Central memory CD8-positive, alpha-beta T cell (primary cell): Measurements from ENCODE around the gene MARCKS.

Experiments used
- ATAC-seq: fragments of 150-1000 bp; cut with Tn5 transposase; replicated peaks from 2 replicates; pipeline ENCODE4 v1.10.0; 2022; ENCODE audit warnings: mild to moderate bottlenecking, moderate FRiP score, moderate number of reproducible peaks; ENCODE audit not compliant: poor library complexity, severe bottlenecking; ENCODE audit errors: extremely low read depth
- DNase-seq, 2 donors: peaks; one replicate each; pipeline ENCODE4 v3.0.0; 2021; ENCODE audit warnings: low spot score in 2 of 2
- H3K27ac Mint-ChIP-seq: one replicate; pipeline ENCODE4 v1.8.0; 2022; ENCODE audit warnings: low read depth, mild to moderate bottlenecking, moderate library complexity, mixed read lengths
- H3K27me3 Mint-ChIP-seq: one replicate; pipeline ENCODE4 v1.8.0; 2022; ENCODE audit warnings: mixed read lengths
- H3K36me3 Mint-ChIP-seq: one replicate; pipeline ENCODE4 v1.8.0; 2022; ENCODE audit warnings: mild to moderate bottlenecking, moderate library complexity, mixed read lengths; ENCODE audit not compliant: insufficient read depth
- H3K4me1 Mint-ChIP-seq: one replicate; pipeline ENCODE4 v1.8.0; 2022; ENCODE audit warnings: mixed read lengths
- H3K4me3 Mint-ChIP-seq: one replicate; pipeline ENCODE4 v1.8.0; 2022; ENCODE audit warnings: mild to moderate bottlenecking, moderate library complexity, mixed read lengths
- H3K9me3 Mint-ChIP-seq: one replicate; pipeline ENCODE4 v1.8.0; 2022; ENCODE audit warnings: mixed read lengths

Gene MARCKS

DNA sequence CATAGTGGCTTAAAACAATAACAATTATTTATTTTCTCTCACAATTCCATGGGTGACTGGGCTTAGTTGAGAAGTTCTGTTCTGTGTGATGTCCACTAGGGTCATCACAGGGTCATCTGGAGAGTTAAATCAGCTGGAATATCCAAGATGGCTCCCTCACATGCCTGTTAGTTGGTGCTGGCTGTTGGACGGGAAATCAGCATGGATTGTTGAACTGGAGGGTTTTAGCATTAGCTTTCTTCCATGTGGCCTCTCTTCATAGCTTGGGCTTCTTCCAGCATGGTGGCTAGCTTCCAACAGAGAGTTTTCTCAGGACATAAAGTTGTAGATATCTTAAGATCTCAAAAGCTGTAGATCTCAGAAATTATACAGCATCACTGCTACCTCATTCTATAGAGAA lies 19.6 kb downstream of the MARCKS start:
- H3K36me3 Mint-ChIP-seq: no peaks in the 10 kb centered on the region
- no peak for DNase-seq
- H3K9me3 Mint-ChIP-seq: no peaks in the 10 kb centered on the region
- no peak for ATAC-seq
- no peak overlapping the region for H3K4me3 Mint-ChIP-seq
- H3K27me3 Mint-ChIP-seq: peaks cover 39% of the 10 kb centered on the region
- no peak overlapping the region for H3K27ac Mint-ChIP-seq
- peaks cover 8% of the 10 kb centered on the region for H3K4me1 Mint-ChIP-seq

DNA sequence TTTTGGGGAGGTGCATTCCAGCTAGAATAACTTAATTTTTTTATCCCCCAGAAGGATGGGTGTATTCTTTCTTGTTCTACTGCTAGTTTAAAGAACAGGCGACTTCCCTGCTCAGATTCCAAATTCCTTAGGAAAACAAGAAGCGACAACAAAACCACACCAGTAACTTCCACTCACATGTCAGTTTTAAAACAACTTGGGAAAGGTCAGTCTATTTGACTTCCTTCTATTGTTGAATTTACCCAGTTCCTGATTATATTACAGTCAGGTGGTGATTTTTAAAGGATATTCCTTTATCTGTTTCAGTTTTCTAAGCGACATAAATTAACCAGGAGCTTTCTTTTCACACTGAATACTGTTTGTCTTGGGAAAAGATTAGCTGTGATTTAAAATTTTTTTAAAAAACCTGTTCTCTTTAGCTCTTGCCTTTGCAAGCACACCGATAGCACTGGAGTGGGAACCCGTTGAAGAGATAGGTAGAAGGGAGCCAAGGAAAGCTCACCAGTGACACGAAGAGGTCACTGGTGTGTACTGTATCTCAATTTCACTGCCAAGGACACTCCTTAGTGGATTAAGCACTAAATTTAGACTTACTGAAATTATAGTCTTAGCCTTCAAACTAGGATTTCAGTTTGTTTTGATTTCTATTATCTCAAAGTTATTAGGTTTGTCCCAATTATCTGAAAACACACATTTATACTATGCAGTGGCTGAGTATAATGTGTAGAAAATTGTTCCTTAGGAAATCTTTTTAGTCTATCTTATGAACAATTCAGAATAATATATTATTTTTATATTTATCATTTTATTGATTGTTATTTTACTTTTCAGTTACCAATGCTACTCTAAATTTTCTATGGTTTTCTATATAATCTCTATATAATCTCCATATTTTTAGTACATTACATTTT lies 22.3 kb downstream of the MARCKS start:
- Mint-ChIP-seq H3K9me3 (no peaks in the 10 kb centered on the region), H3K27ac (no peak overlapping the region), H3K36me3 (no peaks in the 10 kb centered on the region), H3K4me3 (no peak overlapping the region), H3K27me3 (peaks cover 41% of the 10 kb centered on the region), H3K4me1 (no peaks in the 10 kb centered on the region)
- DNase-seq: no peak
- ATAC-seq: peak; percentile 62

DNA sequence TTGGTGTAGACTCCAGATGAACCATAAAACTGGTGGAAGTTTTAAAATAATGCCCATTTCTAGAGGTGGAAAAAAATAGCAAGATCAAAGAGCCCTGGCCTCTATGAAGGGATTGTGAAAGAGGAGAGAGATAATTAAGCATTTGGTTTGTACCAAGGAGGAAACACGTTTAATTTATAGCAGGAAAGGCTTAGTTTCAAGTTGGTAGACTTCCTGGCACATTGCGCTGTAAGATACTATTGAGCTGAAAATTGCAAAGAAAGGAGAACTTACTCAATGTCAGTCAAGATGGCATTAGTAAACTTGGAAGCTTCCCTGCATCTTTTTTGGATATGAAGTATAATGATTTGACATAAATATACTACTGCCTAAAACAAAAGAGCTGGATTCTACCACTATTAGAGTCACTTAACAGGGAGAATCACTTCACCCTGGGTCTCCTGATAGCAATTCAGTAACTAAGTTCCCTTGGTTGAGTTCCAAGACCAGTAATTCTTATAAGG lies 24.4 kb downstream of the MARCKS start:
- ATAC-seq (no peak), DNase-seq (no peak)
- no peak overlapping the region for H3K4me3 Mint-ChIP-seq
- H3K27me3 Mint-ChIP-seq: peaks cover 41% of the 10 kb centered on the region
- no peak overlapping the region for H3K27ac Mint-ChIP-seq
- no peaks in the 10 kb centered on the region for H3K4me1 Mint-ChIP-seq
- no peaks in the 10 kb centered on the region for H3K9me3 Mint-ChIP-seq
- H3K36me3 Mint-ChIP-seq: no peaks in the 10 kb centered on the region

DNA sequence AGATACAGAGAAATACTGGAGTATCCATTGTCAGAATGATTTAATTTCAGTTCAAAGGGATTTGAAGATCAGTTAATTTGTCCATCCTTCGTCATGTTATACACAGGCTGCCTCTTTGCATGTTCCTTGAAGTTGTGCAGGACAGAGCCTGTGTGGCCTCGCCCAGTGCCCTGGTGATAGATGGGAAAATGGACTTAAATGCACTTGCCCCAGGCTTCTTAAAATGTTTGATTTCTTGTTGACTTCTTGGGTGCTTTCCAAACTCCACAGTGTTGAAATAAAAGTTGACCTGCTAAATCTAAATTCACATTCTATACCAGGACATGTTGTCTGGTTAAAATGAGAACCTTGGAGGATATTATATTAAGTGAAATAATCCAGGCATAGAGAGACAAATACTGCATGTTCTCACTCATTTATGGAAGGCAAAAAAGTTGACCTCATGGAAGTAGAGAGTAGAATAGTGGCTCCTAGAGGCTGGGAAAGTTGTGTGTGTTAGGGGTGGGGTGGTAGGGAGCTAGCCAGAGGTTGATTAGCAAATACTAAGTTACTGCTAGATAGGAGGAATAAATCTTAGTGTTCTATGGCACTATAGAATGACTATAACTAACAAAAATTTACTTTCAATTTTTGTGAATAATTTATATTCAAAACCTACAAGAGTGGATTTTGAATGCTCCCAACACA lies 25.3 kb downstream of the MARCKS start:
- Mint-ChIP-seq H3K36me3 (no peaks in the 10 kb centered on the region), H3K9me3 (no peaks in the 10 kb centered on the region), H3K27ac (no peak overlapping the region), H3K4me1 (no peaks in the 10 kb centered on the region), H3K4me3 (no peak overlapping the region), H3K27me3 (peaks cover 40% of the 10 kb centered on the region)
- ATAC-seq (no peak), DNase-seq (no peak)

DNA sequence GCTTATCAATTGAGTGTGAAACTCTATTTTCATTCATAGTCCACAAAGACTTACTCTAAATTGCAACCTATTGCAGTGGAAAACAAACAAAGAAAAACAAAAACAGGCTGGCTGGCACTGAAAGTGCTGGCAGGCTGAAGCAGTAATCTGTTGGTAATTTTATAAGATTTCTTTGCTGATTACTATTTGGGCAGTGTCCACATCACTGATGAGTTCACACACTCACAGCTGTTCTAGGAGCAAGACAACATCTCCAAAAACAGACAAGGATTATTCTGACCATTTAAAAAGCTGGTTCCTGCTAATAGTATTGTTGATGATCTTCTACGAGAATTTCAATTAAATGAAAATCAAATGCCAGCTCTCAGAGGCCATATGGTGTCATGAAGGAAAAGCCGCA lies 26.9 kb downstream of the MARCKS start:
- Mint-ChIP-seq H3K27me3 (peaks cover 39% of the 10 kb centered on the region), H3K4me1 (no peaks in the 10 kb centered on the region), H3K9me3 (no peaks in the 10 kb centered on the region), H3K27ac (no peak overlapping the region), H3K4me3 (no peak overlapping the region), H3K36me3 (no peaks in the 10 kb centered on the region)
- no peak for DNase-seq
- ATAC-seq: no peak

DNA sequence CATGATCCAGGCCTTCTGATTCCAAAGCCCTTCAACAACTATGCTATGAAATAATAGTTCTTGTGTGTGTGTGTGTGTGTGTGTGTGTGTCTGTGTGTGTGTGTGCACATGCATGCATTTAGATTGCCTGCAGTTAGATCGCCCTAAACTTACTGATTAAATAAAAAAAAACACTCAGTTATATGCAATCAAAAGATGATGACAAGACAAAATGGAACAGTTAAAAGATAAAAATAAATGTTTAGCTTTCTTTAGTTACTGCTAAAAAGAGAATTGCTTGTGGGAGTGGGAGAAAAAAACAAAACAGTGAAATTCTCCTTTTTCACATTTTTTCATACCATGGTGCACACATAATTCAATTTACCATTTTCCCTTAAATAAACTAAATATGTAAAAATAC lies 29.4 kb downstream of the MARCKS start:
- DNase-seq: no peak
- H3K4me3 Mint-ChIP-seq: no peak overlapping the region
- no peak overlapping the region for H3K27ac Mint-ChIP-seq
- peaks cover 21% of the 10 kb centered on the region for H3K27me3 Mint-ChIP-seq
- no peaks in the 10 kb centered on the region for H3K9me3 Mint-ChIP-seq
- no peaks in the 10 kb centered on the region for H3K36me3 Mint-ChIP-seq
- H3K4me1 Mint-ChIP-seq: no peaks in the 10 kb centered on the region
- no peak for ATAC-seq

DNA sequence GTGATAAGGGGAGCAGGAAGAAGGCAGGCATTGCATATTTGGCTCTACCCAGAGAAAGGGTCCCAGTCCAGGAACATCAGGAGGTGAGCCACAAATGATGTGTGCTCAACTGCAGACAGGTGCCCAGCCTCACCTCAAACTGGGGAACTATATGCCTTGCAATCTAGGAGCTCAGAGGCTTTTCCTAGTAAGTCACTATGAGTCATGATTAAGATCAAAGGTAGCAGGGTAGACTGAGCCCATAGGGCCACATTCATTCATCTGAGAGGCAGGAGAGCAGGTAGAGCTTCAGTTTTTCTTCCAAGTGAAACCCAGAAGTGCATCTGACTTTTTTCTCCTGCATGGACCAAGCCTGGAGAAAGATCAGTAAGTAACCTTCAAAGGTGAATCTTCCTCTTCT lies 31.3 kb downstream of the MARCKS start:
- no peaks in the 10 kb centered on the region for H3K36me3 Mint-ChIP-seq
- H3K9me3 Mint-ChIP-seq: no peaks in the 10 kb centered on the region
- DNase-seq (no peak), ATAC-seq (no peak)
- peaks cover 10% of the 10 kb centered on the region for H3K27me3 Mint-ChIP-seq
- no peak overlapping the region for H3K27ac Mint-ChIP-seq
- no peaks in the 10 kb centered on the region for H3K4me1 Mint-ChIP-seq
- H3K4me3 Mint-ChIP-seq: no peak overlapping the region

DNA sequence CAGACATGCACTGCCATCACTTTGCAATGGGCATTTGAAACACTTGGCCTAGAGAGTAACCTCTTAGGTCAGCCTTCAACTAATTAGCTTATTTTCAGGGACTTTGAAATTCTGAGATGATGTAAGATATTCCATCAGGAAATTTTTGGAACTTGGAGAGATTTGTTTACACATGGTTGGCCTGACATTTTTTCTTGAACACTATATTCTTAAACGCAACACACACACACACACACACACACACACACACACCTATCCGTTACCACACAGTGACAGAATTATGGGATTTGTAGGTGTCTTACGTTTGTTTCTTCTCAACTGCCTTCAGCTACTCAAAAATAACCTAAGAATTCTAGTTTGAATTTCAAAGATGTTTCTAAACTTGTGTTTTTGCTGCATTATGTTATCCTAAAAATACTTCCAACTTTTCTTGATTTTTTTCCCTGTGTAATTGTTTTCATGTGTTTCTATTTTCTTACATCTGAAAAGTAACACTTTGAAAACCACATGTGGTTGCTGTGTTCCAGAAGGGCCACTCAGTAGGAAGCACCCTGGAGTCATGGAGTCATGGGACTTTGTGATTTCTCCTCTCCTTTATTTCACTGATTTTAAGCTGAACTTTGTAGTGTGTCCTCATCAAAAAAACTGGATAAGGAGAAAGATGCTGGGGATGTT lies 31.9 kb downstream of the MARCKS start:
- Mint-ChIP-seq H3K27ac (no peak overlapping the region), H3K27me3 (peaks cover 16% of the 10 kb centered on the region), H3K4me1 (no peaks in the 10 kb centered on the region), H3K9me3 (no peaks in the 10 kb centered on the region), H3K4me3 (no peak overlapping the region), H3K36me3 (no peaks in the 10 kb centered on the region)
- DNase-seq: no peak
- ATAC-seq: no peak

DNA sequence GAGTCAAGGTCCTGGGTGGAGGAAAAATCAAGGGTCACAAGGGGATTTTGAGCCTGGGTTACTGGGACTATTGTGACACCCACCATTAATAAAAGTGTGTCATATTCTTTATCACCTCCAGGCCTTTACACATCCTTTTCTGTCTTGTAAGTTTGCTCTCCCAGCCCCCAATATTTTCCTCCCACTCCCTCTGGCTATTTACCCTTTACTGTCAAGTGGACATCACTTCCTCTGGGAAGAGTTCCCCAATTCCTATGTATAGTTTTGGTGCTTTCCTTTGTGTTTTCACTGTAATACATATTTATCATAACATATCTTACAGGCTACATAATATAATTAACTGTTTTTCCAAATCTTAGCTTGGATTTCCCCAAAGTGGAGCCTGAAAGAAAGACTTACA lies 36.3 kb downstream of the MARCKS start:
- Mint-ChIP-seq H3K36me3 (no peaks in the 10 kb centered on the region), H3K4me3 (no peak overlapping the region), H3K27ac (no peak overlapping the region), H3K9me3 (no peaks in the 10 kb centered on the region), H3K27me3 (peaks cover 24% of the 10 kb centered on the region), H3K4me1 (no peaks in the 10 kb centered on the region)
- ATAC-seq: no peak
- DNase-seq: no peak

DNA sequence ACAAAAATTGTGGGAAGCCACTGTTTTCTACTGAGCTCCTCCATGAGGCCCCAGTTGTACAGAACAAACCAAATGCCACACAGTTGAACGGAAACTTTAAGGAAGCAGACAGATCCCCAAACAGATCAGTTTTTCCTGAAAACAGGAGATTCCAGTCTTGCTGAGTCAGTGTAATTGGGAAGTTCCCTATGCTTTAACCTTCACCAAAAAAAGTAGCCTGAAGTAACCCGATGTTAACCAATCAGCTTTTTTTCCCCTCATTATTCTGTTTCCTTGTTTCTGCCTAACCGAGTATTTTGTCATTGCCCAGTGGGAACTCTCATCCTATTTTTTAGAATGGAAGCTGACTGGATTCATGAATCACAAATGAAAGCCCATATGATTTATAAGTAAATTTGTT lies 36.7 kb downstream of the MARCKS start:
- Mint-ChIP-seq H3K36me3 (no peaks in the 10 kb centered on the region), H3K4me1 (no peaks in the 10 kb centered on the region), H3K27me3 (peaks cover 23% of the 10 kb centered on the region), H3K9me3 (no peaks in the 10 kb centered on the region), H3K27ac (no peak overlapping the region), H3K4me3 (no peak overlapping the region)
- ATAC-seq (no peak), DNase-seq (no peak)

DNA sequence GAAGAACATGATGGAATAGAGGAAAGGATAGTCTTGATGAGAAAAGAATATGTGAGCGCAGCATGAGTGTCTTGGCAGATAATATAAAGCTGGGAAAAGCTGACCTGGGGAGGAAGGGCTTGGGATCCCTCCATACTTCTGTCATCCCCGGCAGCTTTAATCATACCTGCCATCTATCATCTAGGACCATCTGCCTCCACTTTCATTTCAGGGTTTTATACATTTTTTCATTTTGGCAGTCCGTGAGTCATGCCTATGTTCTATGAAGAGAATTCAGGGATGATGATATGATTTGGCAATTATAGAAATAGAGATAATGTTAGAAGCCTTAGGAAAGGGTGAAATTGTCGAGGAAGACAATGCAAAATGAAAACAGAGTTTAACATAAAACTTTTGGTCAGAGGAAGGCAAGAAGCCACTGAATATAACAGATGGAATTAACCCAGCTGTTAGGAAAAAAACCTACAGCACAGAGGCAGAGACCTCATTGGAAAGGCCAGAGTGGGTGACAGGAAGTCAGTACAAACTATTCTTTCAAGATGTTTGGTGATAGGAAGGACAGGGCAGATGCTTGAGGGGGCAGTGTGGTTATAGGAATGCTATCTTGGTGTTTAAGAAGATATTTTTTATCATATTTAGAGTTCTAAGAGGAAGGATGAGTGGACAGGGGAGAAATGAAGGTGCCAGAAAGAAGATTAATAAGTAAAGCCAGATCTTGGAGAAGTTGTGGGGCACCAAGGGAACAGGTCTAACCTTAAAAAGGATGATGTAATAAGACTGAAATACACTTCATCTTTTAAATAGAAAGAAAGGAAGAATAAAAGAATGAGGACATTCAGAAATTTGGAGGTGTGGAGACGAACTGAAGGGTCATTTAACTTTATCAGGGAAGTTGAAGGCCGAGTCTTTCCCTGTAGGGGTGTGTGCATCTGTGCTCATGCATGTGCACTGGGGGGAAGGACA lies 37.8 kb downstream of the MARCKS start:
- H3K27ac Mint-ChIP-seq: no peak overlapping the region
- DNase-seq: no peak
- peaks cover 23% of the 10 kb centered on the region for H3K27me3 Mint-ChIP-seq
- H3K4me1 Mint-ChIP-seq: no peaks in the 10 kb centered on the region
- no peak for ATAC-seq
- no peaks in the 10 kb centered on the region for H3K36me3 Mint-ChIP-seq
- H3K4me3 Mint-ChIP-seq: no peak overlapping the region
- no peaks in the 10 kb centered on the region for H3K9me3 Mint-ChIP-seq

DNA sequence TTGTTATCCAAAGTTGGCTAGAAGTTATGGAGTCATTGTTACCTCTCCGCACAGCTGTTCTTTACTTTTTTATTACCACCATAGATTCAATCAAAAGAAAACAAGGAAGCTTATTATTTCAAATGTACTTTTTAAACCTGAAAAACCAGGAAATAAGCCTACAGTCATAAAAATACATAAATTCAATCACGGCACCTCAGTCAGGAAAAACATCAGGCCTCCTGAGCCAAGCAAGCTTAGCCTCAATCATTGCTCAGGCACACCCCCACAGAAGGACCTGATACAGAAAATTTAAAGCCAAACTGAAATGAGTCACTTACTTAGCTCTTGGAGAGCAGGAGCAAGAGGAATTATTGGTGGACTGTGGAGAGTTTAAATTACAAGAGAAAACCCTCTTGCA lies 44.3 kb downstream of the MARCKS start:
- H3K9me3 Mint-ChIP-seq: no peaks in the 10 kb centered on the region
- DNase-seq (no peak), ATAC-seq (no peak)
- no peak overlapping the region for H3K27ac Mint-ChIP-seq
- H3K4me3 Mint-ChIP-seq: no peak overlapping the region
- H3K4me1 Mint-ChIP-seq: no peaks in the 10 kb centered on the region
- H3K36me3 Mint-ChIP-seq: no peaks in the 10 kb centered on the region
- peaks cover 24% of the 10 kb centered on the region for H3K27me3 Mint-ChIP-seq
